Regular cardiac myocyte (primary cell): Measurements from ENCODE around the gene KLHDC8B. TPM values are rescaled to one million over a fixed set of nuclear protein-coding genes. Genes with fewer than 3 reads are reported as not detected.

Experiments used
- total RNA-seq: library from RNA; depleted of rRNA; stranded (reverse); fragments of >200 nt; gene quantifications from 2 replicates; pipeline ENCODE4 v1.2.3, GENCODE V29; 2014

KLHDC8B gene
- total RNA-seq, result 22.6 and 24.2 TPM in 2 replicates

GRCh38 chr3:49171119-49171774 is at the start of gene KLHDC8B:
Gene KLHDC8B (plus strand): TSS chr3:49171598. CDS start chr3:49172770, 1,172 bp downstream.

DNA sequence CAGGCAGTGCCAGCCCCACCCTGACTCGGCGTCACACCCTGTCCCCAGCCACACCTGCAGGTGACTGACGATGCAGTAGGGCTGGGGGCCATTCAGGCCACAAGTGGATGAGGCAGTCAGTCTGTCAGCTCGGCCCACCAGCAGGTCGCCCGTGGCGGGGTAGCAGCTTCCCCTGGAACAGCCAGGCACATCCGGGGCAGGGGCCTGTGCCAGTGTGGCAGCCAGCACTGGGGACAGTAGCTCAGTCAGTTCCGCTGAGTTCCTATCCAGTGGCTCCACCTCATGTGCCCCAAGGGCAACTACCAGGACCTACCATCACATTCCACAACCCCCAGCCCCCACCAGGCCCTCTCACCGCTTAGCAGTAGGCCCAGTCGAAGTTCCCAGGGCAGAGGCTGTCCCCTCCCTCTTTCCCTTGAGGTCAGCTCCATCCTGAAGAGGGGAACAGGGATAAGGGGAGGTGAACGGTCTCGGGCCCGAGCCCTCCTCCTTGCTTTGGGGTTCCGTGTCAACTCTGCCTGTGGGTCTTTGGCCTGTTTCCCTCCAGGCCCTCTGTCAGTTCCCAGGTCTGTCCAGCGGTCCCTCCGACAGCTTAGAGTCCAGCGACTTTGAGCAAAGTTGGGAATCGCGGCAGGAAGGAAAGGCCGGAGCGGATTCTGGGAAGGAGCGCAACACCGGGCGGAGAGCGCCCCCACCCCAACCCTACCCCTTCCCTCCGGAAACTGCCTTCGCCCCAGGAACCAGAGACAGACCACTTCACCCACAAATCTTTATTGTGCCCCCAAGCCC is 38.8 kb upstream of the KLHDC8B start, which contains the start of gene LAMB2:
TSS of gene LAMB2 (minus strand) at position 614 of the 789 bp plus-strand sequence. CDS start at position 431, 183 bp downstream.

DNA sequence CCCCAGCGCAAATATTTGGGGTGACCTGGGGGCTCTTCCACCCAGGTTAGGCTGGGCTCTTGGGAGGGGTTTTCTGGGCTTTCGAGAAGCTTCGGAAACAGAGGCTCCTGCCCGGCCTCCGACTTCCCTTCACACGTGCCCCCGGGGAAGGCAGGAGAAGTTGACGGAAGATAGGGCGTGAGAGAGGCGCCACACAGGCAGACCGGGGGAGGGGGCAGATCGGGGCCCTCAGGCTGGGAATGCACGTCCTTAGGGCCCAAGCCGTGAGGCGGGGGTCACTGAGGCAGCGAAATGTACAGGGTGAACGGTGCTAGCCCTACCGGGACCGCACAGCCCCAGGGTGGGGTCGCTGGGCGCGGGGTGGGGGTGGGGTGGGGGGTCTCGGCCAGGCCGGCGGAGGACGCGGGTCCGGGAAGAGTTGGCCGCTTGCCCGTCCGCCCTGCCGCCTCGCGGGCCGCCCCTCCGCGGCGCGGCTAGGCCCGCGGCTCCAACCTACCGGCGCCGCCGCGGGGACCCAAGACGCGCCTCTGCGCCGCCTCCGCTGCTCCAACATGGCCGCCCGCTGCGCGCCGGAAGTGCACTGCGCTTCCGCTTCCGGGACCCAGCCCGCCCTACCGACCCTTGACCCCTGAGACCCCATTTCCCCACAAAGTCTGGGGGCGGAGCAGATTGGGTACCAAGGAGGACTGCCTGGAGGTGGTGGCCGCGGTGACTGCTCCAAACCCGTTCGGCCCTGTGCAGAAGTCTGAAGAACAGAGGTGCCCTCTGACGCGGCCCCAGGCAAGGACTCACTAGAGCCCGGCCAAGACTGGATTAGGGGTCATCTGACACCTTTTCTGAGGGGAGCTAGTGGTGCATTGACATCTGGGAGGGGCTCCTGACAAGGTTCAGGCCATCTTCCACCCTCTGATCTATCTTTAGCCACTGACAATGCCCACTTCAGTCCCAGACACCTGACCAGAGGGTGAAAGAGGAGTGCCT is 5.3 kb upstream of the KLHDC8B start, which contains the start of gene CCDC71:
TSS of gene CCDC71 (minus strand) at position 561 of the 981 bp plus-strand sequence. CDS start 2,123 bp downstream, outside the sequence.

Other genes starting within 250 kb of the KLHDC8B start
- 22.4 and 45.7 TPM in 2 replicates for gene P4HTM, start 181.4 kb upstream of the KLHDC8B start, total RNA-seq
- 36.4 and 62.3 TPM in 2 replicates for gene WDR6, start 164.2 kb upstream of the KLHDC8B start, total RNA-seq
- gene DALRD3, start 153.0 kb upstream of the KLHDC8B start, total RNA-seq, result 39.2 and 42.0 TPM in 2 replicates
- 60.6 and 75.3 TPM in 2 replicates for gene NDUFAF3, start 149.5 kb upstream of the KLHDC8B start, total RNA-seq
- gene IMPDH2, start 142.2 kb upstream of the KLHDC8B start, total RNA-seq, result 237 and 343 TPM in 2 replicates
- 69.4 and 191 TPM in 2 replicates for gene QRICH1, start 77.5 kb upstream of the KLHDC8B start, total RNA-seq
- 264 and 270 TPM in 2 replicates for gene QARS1, start 66.8 kb upstream of the KLHDC8B start, total RNA-seq
- gene USP19, start 50.8 kb upstream of the KLHDC8B start, total RNA-seq, result 42.8 and 47.7 TPM in 2 replicates
- gene LAMB2, start 38.5 kb upstream of the KLHDC8B start, total RNA-seq, result 360 and 613 TPM in 2 replicates
- 14.9 and 23.0 TPM in 2 replicates for gene CCDC71, start 5.3 kb upstream of the KLHDC8B start, total RNA-seq
- 0.28 and 0.96 TPM in 2 replicates for gene C3orf62, start 105.6 kb downstream of the KLHDC8B start, total RNA-seq
- gene USP4, start 168.5 kb downstream of the KLHDC8B start, total RNA-seq, result 15.5 and 25.7 TPM in 2 replicates
- gene GPX1, start 186.8 kb downstream of the KLHDC8B start, total RNA-seq, result 125 and 294 TPM in 2 replicates
- 574 and 667 TPM in 2 replicates for gene RHOA, start 240.4 kb downstream of the KLHDC8B start, total RNA-seq
- 24.8 and 35.9 TPM in 2 replicates for gene TCTA, start 240.8 kb downstream of the KLHDC8B start, total RNA-seq